HEK293 (cell line): ENCODE measurements around the gene MED13L.

ENCODE experiments used
- KLF7 ChIP-seq: fragments of 450-650 bp; formaldehyde crosslinking; IDR thresholded peaks from 2 replicates; pipeline ENCODE4 v1.5.1; 2016; ENCODE audit warnings: missing biosample characterization, missing genetic modification characterization, borderline replicate concordance
- OSR2 ChIP-seq: fragments of 450-650 bp; formaldehyde crosslinking; IDR thresholded peaks from 2 replicates; pipeline ENCODE4 v1.5.1; 2016; ENCODE audit warnings: missing biosample characterization, missing genetic modification characterization
- TRIM28 ChIP-seq: IDR thresholded peaks from 2 replicates; pipeline ENCODE4 v1.6.1; 2011; ENCODE audit warnings: low read length, control low read depth, borderline replicate concordance
- ZBTB11 ChIP-seq: fragments of 450-650 bp; formaldehyde crosslinking; conservative IDR thresholded peaks from 2 replicates; pipeline ENCODE4 v1.5.1; 2016; ENCODE audit warnings: low read depth, missing biosample characterization, missing genetic modification characterization
- ZBTB49 ChIP-seq: fragments of 450-650 bp; formaldehyde crosslinking; IDR thresholded peaks from 2 replicates; pipeline ENCODE4 v1.5.1; 2016; ENCODE audit warnings: missing biosample characterization, missing genetic modification characterization, low read depth
- ZFHX2 ChIP-seq: fragments of 450-650 bp; formaldehyde crosslinking; conservative IDR thresholded peaks from 2 replicates; pipeline ENCODE4 v1.5.1; 2016; ENCODE audit warnings: missing biosample characterization, missing genetic modification characterization
- ZIC2 ChIP-seq: fragments of 450-650 bp; formaldehyde crosslinking; IDR thresholded peaks from 2 replicates; pipeline ENCODE4 v1.5.1; 2016; ENCODE audit warnings: missing biosample characterization, missing genetic modification characterization
- ZNF140 ChIP-seq: fragments of 450-650 bp; formaldehyde crosslinking; IDR thresholded peaks from 2 replicates; pipeline ENCODE4 v1.5.1; 2016; ENCODE audit warnings: missing biosample characterization, missing genetic modification characterization
- ZNF175 ChIP-seq: fragments of 450-650 bp; formaldehyde crosslinking; IDR thresholded peaks from 2 replicates; pipeline ENCODE4 v1.5.1; 2016; ENCODE audit warnings: missing biosample characterization, missing genetic modification characterization
- ZNF214 ChIP-seq: fragments of 450-650 bp; formaldehyde crosslinking; IDR thresholded peaks from 2 replicates; pipeline ENCODE4 v1.5.1; 2017; ENCODE audit warnings: missing biosample characterization, mild to moderate bottlenecking, missing genetic modification characterization, borderline replicate concordance
- ZNF23 ChIP-seq: fragments of 450-650 bp; formaldehyde crosslinking; IDR thresholded peaks from 2 replicates; pipeline ENCODE4 v1.5.1; 2016; ENCODE audit warnings: missing biosample characterization, missing genetic modification characterization, borderline replicate concordance
- ZNF239 ChIP-seq: fragments of 450-650 bp; formaldehyde crosslinking; IDR thresholded peaks from 2 replicates; pipeline ENCODE4 v1.5.1; 2016; ENCODE audit warnings: missing biosample characterization, missing genetic modification characterization
- ZNF266 ChIP-seq: fragments of 450-650 bp; formaldehyde crosslinking; IDR thresholded peaks from 2 replicates; pipeline ENCODE4 v1.5.1; 2016; ENCODE audit warnings: missing biosample characterization, missing genetic modification characterization, low read depth
- ZNF292 ChIP-seq: fragments of 450-650 bp; formaldehyde crosslinking; IDR thresholded peaks from 2 replicates; pipeline ENCODE4 v1.5.1; 2016; ENCODE audit warnings: low read depth, missing biosample characterization, missing genetic modification characterization, borderline replicate concordance
- ZNF362 ChIP-seq: fragments of 450-650 bp; formaldehyde crosslinking; IDR thresholded peaks from 2 replicates; pipeline ENCODE4 v1.5.1; 2016; ENCODE audit warnings: missing biosample characterization, missing genetic modification characterization
- ZNF513 ChIP-seq: fragments of 450-650 bp; IDR thresholded peaks from 2 replicates; pipeline ENCODE4 v1.5.1; 2018; ENCODE audit warnings: missing biosample characterization, missing genetic modification characterization
- ZNF518A ChIP-seq: fragments of 450-650 bp; formaldehyde crosslinking; conservative IDR thresholded peaks from 2 replicates; pipeline ENCODE4 v1.5.1; 2016; ENCODE audit warnings: low read depth, missing biosample characterization, missing genetic modification characterization
- ZNF521 ChIP-seq: fragments of 450-650 bp; formaldehyde crosslinking; IDR thresholded peaks from 2 replicates; pipeline ENCODE4 v1.5.1; 2017; ENCODE audit warnings: missing biosample characterization, mild to moderate bottlenecking, missing genetic modification characterization
- ZNF549 ChIP-seq: fragments of 450-650 bp; IDR thresholded peaks from 2 replicates; pipeline ENCODE4 v1.5.1; 2018; ENCODE audit warnings: missing biosample characterization, missing genetic modification characterization, mild to moderate bottlenecking, inconsistent platforms, moderate library complexity
- ZNF560 ChIP-seq: fragments of 450-650 bp; formaldehyde crosslinking; IDR thresholded peaks from 2 replicates; pipeline ENCODE4 v1.5.1; 2017; ENCODE audit warnings: missing biosample characterization, missing genetic modification characterization, borderline replicate concordance
- ZNF600 ChIP-seq: fragments of 450-650 bp; formaldehyde crosslinking; IDR thresholded peaks from 2 replicates; pipeline ENCODE4 v1.5.1; 2016; ENCODE audit warnings: missing biosample characterization, missing genetic modification characterization
- ZNF624 ChIP-seq: fragments of 450-650 bp; formaldehyde crosslinking; IDR thresholded peaks from 2 replicates; pipeline ENCODE4 v1.5.1; 2017; ENCODE audit warnings: missing biosample characterization, missing genetic modification characterization
- ZNF768 ChIP-seq: fragments of 450-650 bp; formaldehyde crosslinking; IDR thresholded peaks from 2 replicates; pipeline ENCODE4 v1.5.1; 2018; ENCODE audit warnings: missing biosample characterization, mild to moderate bottlenecking, missing genetic modification characterization
- ZSCAN18 ChIP-seq: fragments of 450-650 bp; formaldehyde crosslinking; IDR thresholded peaks from 2 replicates; pipeline ENCODE4 v1.5.1; 2016; ENCODE audit warnings: missing biosample characterization, missing genetic modification characterization

MED13L gene

GRCh38 chr12:116164250-116165035 is 113.0 kb downstream of the MED13L start (continued):
- no peak for TF ChIP-seq ZBTB11 (tag by site-specific recombination)
- no peak for TF ChIP-seq ZSCAN18
- TF ChIP-seq ZNF518A (tag by site-specific recombination): no peak
- TF ChIP-seq TRIM28: no peak
- no peak for TF ChIP-seq ZNF521 (tag by site-specific recombination)
- TF ChIP-seq ZNF292 (tag by site-specific recombination): no peak
- no peak for TF ChIP-seq ZNF768 (tag by site-specific recombination)
- TF ChIP-seq ZNF214 (tag by site-specific recombination): no peak
- TF ChIP-seq ZNF560: no peak
- TF ChIP-seq OSR2: peak; percentile 83
- TF ChIP-seq KLF7 (tag by site-specific recombination): no peak
- TF ChIP-seq ZNF624 (tag by site-specific recombination): no peak
- no peak for TF ChIP-seq ZNF23
- TF ChIP-seq ZNF140 (tag by site-specific recombination): no peak
- no peak for TF ChIP-seq ZFHX2 (tag by site-specific recombination)
- TF ChIP-seq ZNF175 (tag by site-specific recombination): no peak
- no peak for TF ChIP-seq ZNF266
- no peak for TF ChIP-seq ZIC2 (tag by site-specific recombination)
- TF ChIP-seq ZNF600 (tag by site-specific recombination): no peak
- TF ChIP-seq ZNF513: no peak
- TF ChIP-seq ZNF362 (tag by site-specific recombination): peak; percentile 68; the same call in 1 of the 2 replicates
- no peak for TF ChIP-seq ZNF549 (tag by site-specific recombination)
- TF ChIP-seq ZBTB49 (tag by site-specific recombination): no peak
- no peak for TF ChIP-seq ZNF239
